ENCODE measurements around the gene RUBCNL.
"Not testable (repeated sequence)": the region's sequence is repeated elsewhere in the genome, so short reads cannot be mapped to it uniquely, and the experiment has no call there.

Gene RUBCNL

GRCh38 chr13:46373623-46374022 is 13.4 kb downstream of the RUBCNL start:
- no peak for DNase-seq (ENCODE audit: low spot score)

- DNase-seq (ENCODE audit: low spot score) = not testable (repeated sequence)
These were observed 14.1 kb downstream of the RUBCNL start for GRCh38 chr13:46372938-46373337.

- DNase-seq (ENCODE audit: low spot score) = no peak
These were observed 15.0 kb downstream of the RUBCNL start for GRCh38 chr13:46372071-46372470.

GRCh38 chr13:46369506-46370277 is 17.4 kb downstream of the RUBCNL start:
- no peak for DNase-seq (ENCODE audit: low spot score)

GRCh38 chr13:46367617-46368327 is 19.3 kb downstream of the RUBCNL start:
- DNase-seq (ENCODE audit: low spot score) = no peak

- DNase-seq (ENCODE audit: low spot score) = no peak
These were observed 25.6 kb downstream of the RUBCNL start for GRCh38 chr13:46361276-46361934.

- DNase-seq (ENCODE audit: low spot score) = no peak
These were observed 26.4 kb downstream of the RUBCNL start for GRCh38 chr13:46360604-46361003.

- no peak for DNase-seq (ENCODE audit: low spot score)
These were observed 27.3 kb downstream of the RUBCNL start for GRCh38 chr13:46359714-46360113.

GRCh38 chr13:46355901-46356590 is 31.0 kb downstream of the RUBCNL start:
- DNase-seq (ENCODE audit: low spot score) = no peak

GRCh38 chr13:46355088-46355468 is 32.0 kb downstream of the RUBCNL start:
- no peak for DNase-seq (ENCODE audit: low spot score)

GRCh38 chr13:46354156-46355087 is 32.6 kb downstream of the RUBCNL start:
- no peak for DNase-seq (ENCODE audit: low spot score)

GRCh38 chr13:46352805-46353204 is 34.2 kb downstream of the RUBCNL start:
- no peak for DNase-seq (ENCODE audit: low spot score)

GRCh38 chr13:46350003-46350402 is 37.0 kb downstream of the RUBCNL start:
- no peak for DNase-seq (ENCODE audit: low spot score)

- DNase-seq (ENCODE audit: low spot score) = no peak
These were observed 38.1 kb downstream of the RUBCNL start for GRCh38 chr13:46348961-46349360.

- DNase-seq (ENCODE audit: low spot score) = no peak
These were observed 39.8 kb downstream of the RUBCNL start for GRCh38 chr13:46347277-46347676.

GRCh38 chr13:46345866-46346265 is 41.2 kb downstream of the RUBCNL start:
- DNase-seq (ENCODE audit: low spot score) = no peak

- DNase-seq (ENCODE audit: low spot score) = no peak
These were observed 41.7 kb downstream of the RUBCNL start for GRCh38 chr13:46345398-46345797.

- DNase-seq (ENCODE audit: low spot score) = no peak
These were observed 43.6 kb downstream of the RUBCNL start for GRCh38 chr13:46343279-46343994.

GRCh38 chr13:46342538-46342937 is 44.5 kb downstream of the RUBCNL start:
- DNase-seq (ENCODE audit: low spot score) = no peak

GRCh38 chr13:46341112-46341711 is 45.8 kb downstream of the RUBCNL start:
- no peak for DNase-seq (ENCODE audit: low spot score)

Data from putamen (tissue), 1 donor.